WERI-Rb-1 (cell line): ENCODE results near the gene PUS7.
A peak's percentile ranks its signal among the peaks of the same experiment; 100 is the strongest.
"Not testable (repeated sequence)": the region's sequence is repeated elsewhere in the genome, so short reads cannot be mapped to it uniquely, and the experiment has no call there.

Source experiments
- DNase-seq: peaks from one replicate; pipeline ENCODE4 v3.0.0-alpha.2; 2020
- H3K27ac ChIP-seq: fragments of 250-450 bp; sonication (Bioruptor Pico); 2 replicates; pipeline ENCODE4 v1.5.1; 2020; ENCODE audit warnings: mild to moderate bottlenecking, moderate library complexity
- H3K27me3 ChIP-seq: fragments of 250-450 bp; sonication (Bioruptor Pico); 2 replicates; pipeline ENCODE4 v1.5.1; 2021; ENCODE audit warnings: mild to moderate bottlenecking, low read depth, moderate library complexity; ENCODE audit not compliant: insufficient read depth, severe bottlenecking
- H3K36me3 ChIP-seq: fragments of 250-450 bp; sonication (Bioruptor Pico); 2 replicates; pipeline ENCODE4 v1.5.1; 2020; ENCODE audit warnings: mild to moderate bottlenecking, moderate library complexity
- H3K4me3 ChIP-seq: 2 replicates; pipeline ENCODE4 v1.5.1; 2011; ENCODE audit warnings: low read depth, mild to moderate bottlenecking, control low read depth, low read length
- H3K9me3 ChIP-seq: fragments of 250-450 bp; sonication (Bioruptor Pico); 2 replicates; pipeline ENCODE4 v1.5.1; 2021; ENCODE audit warnings: mild to moderate bottlenecking, moderate library complexity; ENCODE audit not compliant: severe bottlenecking
- TF ChIP-seq, protein P1 (sequence below): IDR thresholded peaks from 2 replicates; pipeline ENCODE4 v1.5.1; 2011; ENCODE audit warnings: low read depth, mild to moderate bottlenecking, control low read depth, inconsistent platforms, low read length

The PUS7 gene

DNA sequence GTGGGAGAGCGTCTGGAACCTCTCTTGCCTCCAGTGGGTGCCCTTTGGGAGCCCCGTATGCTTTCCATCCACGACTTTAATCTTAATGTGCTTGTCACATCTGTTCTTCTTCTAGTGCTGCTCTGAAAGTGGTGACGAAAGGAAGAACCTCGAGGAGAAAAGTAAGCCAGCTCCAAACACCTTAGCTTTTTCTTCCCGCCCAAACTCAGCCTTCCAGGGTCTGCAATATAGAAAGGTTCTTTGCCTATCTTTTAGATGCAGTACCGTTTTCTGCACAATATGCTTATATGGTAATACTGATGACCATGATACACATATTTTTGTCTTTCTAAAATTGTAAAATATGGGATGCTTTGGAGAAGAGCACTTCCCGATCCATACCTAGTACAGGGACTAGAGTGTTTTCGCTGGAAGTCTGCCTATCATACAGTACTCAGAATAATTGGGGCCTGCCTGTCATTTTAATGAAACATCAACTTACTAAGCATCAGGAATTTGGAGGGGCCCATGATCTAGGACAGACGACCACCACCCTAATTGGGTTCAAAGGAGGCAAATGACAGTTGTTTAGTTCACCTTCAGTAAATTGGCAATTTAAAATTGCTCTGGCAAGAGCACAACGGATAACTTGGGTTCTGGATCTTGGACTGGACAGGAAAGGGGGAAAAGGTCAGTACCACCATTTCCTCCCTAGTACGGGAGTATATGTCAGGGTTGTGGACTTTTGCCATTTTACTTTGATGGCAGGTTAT, 10.8 kb upstream of the PUS7 start:
- Histone ChIP-seq H3K36me3 (peaks cover 29% of the 10 kb centered on the region), H3K27ac (peak overlapping the region; percentile 89), H3K9me3 (no peaks in the 10 kb centered on the region), H3K27me3 (no peaks in the 10 kb centered on the region), H3K4me3 (peak overlapping the region; percentile 66)
- TF ChIP-seq, protein P1, sequence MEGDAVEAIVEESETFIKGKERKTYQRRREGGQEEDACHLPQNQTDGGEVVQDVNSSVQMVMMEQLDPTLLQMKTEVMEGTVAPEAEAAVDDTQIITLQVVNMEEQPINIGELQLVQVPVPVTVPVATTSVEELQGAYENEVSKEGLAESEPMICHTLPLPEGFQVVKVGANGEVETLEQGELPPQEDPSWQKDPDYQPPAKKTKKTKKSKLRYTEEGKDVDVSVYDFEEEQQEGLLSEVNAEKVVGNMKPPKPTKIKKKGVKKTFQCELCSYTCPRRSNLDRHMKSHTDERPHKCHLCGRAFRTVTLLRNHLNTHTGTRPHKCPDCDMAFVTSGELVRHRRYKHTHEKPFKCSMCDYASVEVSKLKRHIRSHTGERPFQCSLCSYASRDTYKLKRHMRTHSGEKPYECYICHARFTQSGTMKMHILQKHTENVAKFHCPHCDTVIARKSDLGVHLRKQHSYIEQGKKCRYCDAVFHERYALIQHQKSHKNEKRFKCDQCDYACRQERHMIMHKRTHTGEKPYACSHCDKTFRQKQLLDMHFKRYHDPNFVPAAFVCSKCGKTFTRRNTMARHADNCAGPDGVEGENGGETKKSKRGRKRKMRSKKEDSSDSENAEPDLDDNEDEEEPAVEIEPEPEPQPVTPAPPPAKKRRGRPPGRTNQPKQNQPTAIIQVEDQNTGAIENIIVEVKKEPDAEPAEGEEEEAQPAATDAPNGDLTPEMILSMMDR, result no peak
- DNase-seq, result no peak

DNA sequence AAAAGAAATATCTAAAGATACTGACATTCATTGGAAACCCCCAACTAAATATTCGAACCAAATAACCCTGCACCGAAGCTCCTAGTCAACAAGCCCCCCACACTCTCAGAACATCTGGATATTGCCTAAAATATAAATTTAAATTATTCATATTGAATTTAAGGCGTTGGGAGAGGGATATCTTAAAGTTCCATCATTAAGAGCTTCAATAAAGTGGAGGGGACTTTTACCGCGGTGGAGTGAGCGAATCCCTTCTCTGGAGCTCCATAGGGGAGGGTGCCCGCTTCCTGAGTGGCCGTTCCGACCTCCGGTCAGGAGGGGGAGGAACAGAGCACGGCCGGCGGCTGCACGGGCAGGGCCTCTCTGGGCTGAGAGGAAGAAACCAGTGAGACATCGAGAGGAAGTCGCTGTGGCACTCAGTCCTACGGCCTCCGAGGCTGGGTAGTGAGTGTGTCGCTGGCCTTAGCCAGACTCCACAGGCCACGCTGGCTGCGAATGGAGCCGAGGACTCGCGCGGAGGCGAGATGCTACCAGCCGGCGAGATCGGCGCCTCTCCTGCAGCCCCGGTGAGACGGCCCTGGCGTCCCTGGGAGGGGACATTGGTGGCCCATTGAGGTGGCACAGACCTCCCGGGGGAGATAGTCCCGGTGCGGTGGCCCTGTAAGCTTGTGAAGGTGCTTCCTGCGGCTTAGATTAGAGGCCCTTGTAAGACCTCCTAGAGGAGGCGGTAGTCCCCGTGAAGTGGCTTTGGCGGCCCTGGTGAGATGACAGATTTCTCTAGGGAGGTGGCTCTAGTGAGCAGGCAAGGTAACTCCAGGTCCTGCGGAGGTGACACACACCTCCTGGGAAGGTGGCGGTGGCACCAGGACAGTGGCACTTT, 10.0 kb upstream of the PUS7 start, which contains the start of gene RINT1:
Gene RINT1, plus strand, starts transcription at position 410 of the 880 bp plus-strand sequence. Its CDS starts 115 bp downstream, at position 525.
- peak; percentile 92 for DNase-seq
- Histone ChIP-seq H3K36me3 (peaks cover 22% of the 10 kb centered on the region), H3K27me3 (no peaks in the 10 kb centered on the region)

DNA sequence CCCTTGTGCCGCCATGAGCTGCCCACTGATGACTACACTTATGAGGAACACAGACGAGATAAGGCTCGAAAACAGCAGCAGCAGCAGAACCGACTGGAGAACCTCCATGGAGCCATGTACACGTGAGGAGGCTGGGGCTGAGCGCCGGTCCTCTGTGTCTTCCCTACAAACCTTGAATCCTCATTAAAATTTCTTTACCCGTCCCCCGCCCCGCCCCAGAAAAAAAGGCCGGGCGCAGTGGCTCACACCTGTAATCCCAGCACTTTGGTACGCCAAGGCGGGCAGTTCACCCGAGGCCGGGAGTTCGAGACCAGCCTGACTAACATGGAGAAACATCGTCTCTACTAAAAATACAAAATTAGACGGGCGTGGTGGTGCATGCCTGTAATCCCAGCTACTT, 8.5 kb upstream of the PUS7 start:
- peaks cover 15% of the 10 kb centered on the region for H3K36me3 ChIP-seq
- H3K27me3 ChIP-seq, result no peaks in the 10 kb centered on the region
- H3K4me3 ChIP-seq, result no peak overlapping the region
- H3K9me3 ChIP-seq, result no peaks in the 10 kb centered on the region
- TF ChIP-seq, protein P1, result no peak
- no peak for DNase-seq
- H3K27ac ChIP-seq, result no peak overlapping the region

More for the DNA sequence above, 10.0 kb upstream of the PUS7 start, which contains the start of gene RINT1:
- Histone ChIP-seq H3K4me3 (peak within 1 kb of the TSS; percentile 66), H3K27ac (peak within 1 kb of the TSS; percentile 89), H3K9me3 (no peaks in the 10 kb centered on the region)
- TF ChIP-seq, protein P1, result peak; percentile 85

DNA sequence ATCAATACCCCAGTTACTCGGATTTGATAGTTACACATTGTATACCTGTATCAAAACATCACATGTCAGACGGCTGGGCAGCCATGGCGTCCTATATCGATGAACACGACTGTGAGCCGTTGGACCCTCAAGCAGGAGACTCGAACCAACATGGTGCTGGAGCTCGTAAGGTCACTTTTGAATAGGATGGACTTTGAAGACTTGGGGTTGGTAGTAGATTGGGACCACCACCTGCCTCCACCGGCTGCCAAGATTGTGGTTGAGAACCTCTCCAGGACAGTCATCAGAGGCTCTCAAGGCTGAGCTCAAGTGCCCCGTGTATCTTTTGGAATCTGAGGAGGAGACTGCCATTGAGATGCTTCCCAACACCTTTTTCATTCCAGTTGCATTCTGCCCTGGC, 8.1 kb upstream of the PUS7 start:
- no peak overlapping the region for H3K27ac ChIP-seq
- no peak for DNase-seq
- H3K36me3 ChIP-seq, result peaks cover 12% of the 10 kb centered on the region
- H3K4me3 ChIP-seq, result no peak overlapping the region
- no peaks in the 10 kb centered on the region for H3K27me3 ChIP-seq
- H3K9me3 ChIP-seq, result no peaks in the 10 kb centered on the region
- TF ChIP-seq, protein P1, result no peak

DNA sequence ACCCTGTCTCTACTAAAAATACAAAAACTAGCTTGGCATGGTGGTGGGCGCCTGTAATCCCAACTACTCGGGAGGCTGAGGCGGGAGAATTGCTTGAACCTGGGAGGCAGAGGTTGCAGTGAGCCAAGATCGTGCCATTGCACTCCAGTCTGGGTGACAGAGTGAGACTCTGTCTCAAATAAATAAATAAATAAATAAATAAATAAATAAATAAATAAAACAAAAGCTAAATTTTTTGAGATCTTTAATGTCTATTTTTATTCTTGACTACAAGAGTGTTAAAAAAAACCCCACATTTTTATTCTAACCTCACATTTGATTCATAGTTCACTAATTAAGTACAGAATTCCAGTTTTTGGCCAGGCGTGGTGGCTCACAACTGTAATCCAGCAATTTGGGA, 5.7 kb upstream of the PUS7 start:
- not testable (repeated sequence) for H3K27me3 ChIP-seq, DNase-seq, H3K9me3 ChIP-seq, H3K27ac ChIP-seq, H3K4me3 ChIP-seq, H3K36me3 ChIP-seq

DNA sequence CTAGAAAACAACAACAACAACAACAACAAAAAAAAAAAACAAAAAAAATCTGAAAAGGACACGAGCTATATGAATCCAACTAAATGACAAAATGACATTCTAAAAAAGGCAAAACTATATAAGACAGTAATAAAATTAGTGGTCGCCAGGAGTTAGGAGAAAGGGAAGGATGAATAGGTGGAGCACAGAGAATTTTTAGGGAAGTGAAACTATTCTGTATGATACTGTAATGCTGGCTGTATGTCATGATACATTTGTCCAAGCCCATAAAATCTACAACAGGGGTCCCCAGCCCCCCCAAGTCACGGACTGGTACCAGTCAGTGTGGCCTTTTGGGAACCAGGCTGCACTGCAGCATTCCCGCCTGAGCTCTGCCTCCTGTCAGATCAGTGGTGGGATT, 2.8 kb upstream of the PUS7 start:
- Histone ChIP-seq H3K4me3 (no peak overlapping the region), H3K9me3 (no peaks in the 10 kb centered on the region), H3K27me3 (no peaks in the 10 kb centered on the region), H3K27ac (no peak overlapping the region), H3K36me3 (peaks cover 4% of the 10 kb centered on the region)
- TF ChIP-seq, protein P1, result no peak
- DNase-seq, result no peak

DNA sequence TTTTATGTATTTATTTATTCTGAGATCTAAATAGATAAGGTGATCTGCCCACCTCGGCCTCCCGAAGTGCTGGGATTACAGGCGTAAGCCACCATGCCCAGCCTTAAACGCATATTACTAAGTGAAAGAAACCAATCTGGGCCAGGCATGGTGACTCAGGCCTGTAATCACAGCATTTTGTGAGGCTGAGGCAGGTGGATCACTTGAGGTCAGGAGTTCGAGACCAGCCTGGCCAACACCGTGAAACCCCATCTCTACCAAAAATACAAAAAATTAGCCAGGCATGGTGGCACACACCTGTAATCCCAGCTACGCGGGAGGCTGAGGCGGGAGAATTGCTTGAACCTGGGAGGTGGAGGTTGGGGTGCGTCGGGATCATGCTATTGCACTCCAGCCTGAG, 2.4 kb upstream of the PUS7 start:
- DNase-seq, H3K27me3 ChIP-seq, H3K9me3 ChIP-seq, H3K36me3 ChIP-seq, H3K4me3 ChIP-seq, H3K27ac ChIP-seq: not testable (repeated sequence)
